Nephron progenitor cell (in vitro differentiated cells): Measurements from ENCODE around the gene SRGAP3.
"Not testable (repeated sequence)": the region's sequence is repeated elsewhere in the genome, so short reads cannot be mapped to it uniquely, and the experiment has no call there.

Experiments
- DNase-seq: peaks from one replicate; pipeline ENCODE4 v3.0.0; 2021
- H3K27ac Mint-ChIP-seq: 2 replicates; pipeline ENCODE4 v1.8.0; 2021; ENCODE audit warnings: mild to moderate bottlenecking, moderate library complexity, mixed read lengths
- H3K27me3 Mint-ChIP-seq: 2 replicates; pipeline ENCODE4 v1.8.0; 2021; ENCODE audit warnings: mild to moderate bottlenecking, low read depth, mixed read lengths; ENCODE audit not compliant: poor library complexity
- H3K36me3 Mint-ChIP-seq: 2 replicates; pipeline ENCODE4 v1.8.0; 2021; ENCODE audit warnings: low read depth, mixed read lengths
- H3K4me1 Mint-ChIP-seq: 2 replicates; pipeline ENCODE4 v1.8.0; 2021; ENCODE audit warnings: mixed read lengths
- H3K4me3 Mint-ChIP-seq: 2 replicates; pipeline ENCODE4 v1.8.0; 2021; ENCODE audit warnings: mild to moderate bottlenecking, moderate library complexity, mixed read lengths
- H3K9me3 Mint-ChIP-seq: 2 replicates; pipeline ENCODE4 v1.8.0; 2021; ENCODE audit warnings: mild to moderate bottlenecking, moderate library complexity, mixed read lengths
- CTCF ChIP-seq: fragments of 200-600 bp; sonication (generic); IDR thresholded peaks from 2 replicates; pipeline ENCODE4 v1.5.0; 2021; ENCODE audit warnings: antibody characterized with exemption

Gene SRGAP3

GRCh38 chr3:9087831-9088413 is 161.5 kb downstream of the SRGAP3 start:
- TF ChIP-seq CTCF, result no peak
- peaks cover 13% of the 10 kb centered on the region for H3K27me3 Mint-ChIP-seq
- H3K4me3 Mint-ChIP-seq, result no peak overlapping the region
- peaks cover 2% of the 10 kb centered on the region for H3K9me3 Mint-ChIP-seq
- H3K4me1 Mint-ChIP-seq, result peaks cover 23% of the 10 kb centered on the region
- DNase-seq, result no peak
- no peak overlapping the region for H3K27ac Mint-ChIP-seq
- peaks cover 17% of the 10 kb centered on the region for H3K36me3 Mint-ChIP-seq

- H3K4me3 Mint-ChIP-seq, H3K27ac Mint-ChIP-seq, DNase-seq, H3K27me3 Mint-ChIP-seq: not testable (repeated sequence)
- peaks cover 26% of the 10 kb centered on the region for H3K9me3 Mint-ChIP-seq
- H3K36me3 Mint-ChIP-seq, result peaks cover 40% of the 10 kb centered on the region
- peaks cover 18% of the 10 kb centered on the region for H3K4me1 Mint-ChIP-seq
Measured at GRCh38 chr3:9085428-9085827, 164.0 kb downstream of the SRGAP3 start.

GRCh38 chr3:9081184-9081818 is 168.1 kb downstream of the SRGAP3 start:
- Mint-ChIP-seq H3K9me3 (peaks cover 33% of the 10 kb centered on the region), H3K27me3 (no peaks in the 10 kb centered on the region), H3K36me3 (peaks cover 64% of the 10 kb centered on the region), H3K27ac (no peak overlapping the region), H3K4me3 (no peak overlapping the region), H3K4me1 (peaks cover 20% of the 10 kb centered on the region)
- no peak for DNase-seq
- TF ChIP-seq CTCF, result no peak

GRCh38 chr3:9080163-9080562 is 169.3 kb downstream of the SRGAP3 start:
- DNase-seq, result no peak
- no peak overlapping the region for H3K27ac Mint-ChIP-seq
- H3K36me3 Mint-ChIP-seq, result peaks cover 55% of the 10 kb centered on the region
- H3K4me3 Mint-ChIP-seq, result no peak overlapping the region
- peaks cover 20% of the 10 kb centered on the region for H3K4me1 Mint-ChIP-seq
- H3K9me3 Mint-ChIP-seq, result peaks cover 33% of the 10 kb centered on the region
- TF ChIP-seq CTCF, result no peak
- H3K27me3 Mint-ChIP-seq, result no peaks in the 10 kb centered on the region

GRCh38 chr3:9079676-9080075 is 169.8 kb downstream of the SRGAP3 start:
- Mint-ChIP-seq H3K4me1 (peaks cover 20% of the 10 kb centered on the region), H3K27ac (no peak overlapping the region), H3K9me3 (peaks cover 33% of the 10 kb centered on the region), H3K27me3 (no peaks in the 10 kb centered on the region), H3K36me3 (peaks cover 50% of the 10 kb centered on the region), H3K4me3 (no peak overlapping the region)
- DNase-seq, result no peak
- TF ChIP-seq CTCF, result no peak

- H3K27me3 Mint-ChIP-seq, result no peaks in the 10 kb centered on the region
- H3K9me3 Mint-ChIP-seq, result peaks cover 33% of the 10 kb centered on the region
- TF ChIP-seq CTCF, result peak; percentile 17
- peaks cover 50% of the 10 kb centered on the region for H3K36me3 Mint-ChIP-seq
- H3K4me1 Mint-ChIP-seq, result peaks cover 20% of the 10 kb centered on the region
- no peak overlapping the region for H3K4me3 Mint-ChIP-seq
- peak overlapping the region; percentile 53 for H3K27ac Mint-ChIP-seq
- DNase-seq, result no peak
Measured at GRCh38 chr3:9078561-9079240, 170.7 kb downstream of the SRGAP3 start.
